ENCODE measurements around the gene CFAP99.
A peak's percentile ranks its signal among the peaks of the same experiment; 100 is the strongest.

CFAP99 gene

DNA sequence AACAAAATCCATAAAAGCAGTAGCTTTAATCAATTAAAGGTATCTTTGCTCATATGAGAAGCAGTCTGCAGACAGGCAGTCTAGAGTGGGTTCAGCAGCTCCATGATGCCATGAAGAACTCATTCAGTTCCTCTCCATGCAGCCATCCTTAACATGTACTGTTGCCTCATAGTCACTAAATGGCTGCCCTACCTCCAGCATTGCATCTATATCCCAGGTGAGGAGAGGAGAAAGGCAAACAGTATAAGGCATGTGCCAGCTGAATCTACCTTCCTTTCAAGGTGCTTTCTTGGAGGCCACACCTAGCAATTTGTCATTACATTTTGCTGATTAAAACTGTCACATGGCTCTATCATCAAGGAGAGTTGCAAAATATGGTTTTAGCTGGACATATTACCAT, 13.2 kb downstream of the CFAP99 start:
- no peak for DNase-seq

GRCh38 chr4:2432991-2433530, 14.3 kb downstream of the CFAP99 start:
- DNase-seq: no peak

DNA sequence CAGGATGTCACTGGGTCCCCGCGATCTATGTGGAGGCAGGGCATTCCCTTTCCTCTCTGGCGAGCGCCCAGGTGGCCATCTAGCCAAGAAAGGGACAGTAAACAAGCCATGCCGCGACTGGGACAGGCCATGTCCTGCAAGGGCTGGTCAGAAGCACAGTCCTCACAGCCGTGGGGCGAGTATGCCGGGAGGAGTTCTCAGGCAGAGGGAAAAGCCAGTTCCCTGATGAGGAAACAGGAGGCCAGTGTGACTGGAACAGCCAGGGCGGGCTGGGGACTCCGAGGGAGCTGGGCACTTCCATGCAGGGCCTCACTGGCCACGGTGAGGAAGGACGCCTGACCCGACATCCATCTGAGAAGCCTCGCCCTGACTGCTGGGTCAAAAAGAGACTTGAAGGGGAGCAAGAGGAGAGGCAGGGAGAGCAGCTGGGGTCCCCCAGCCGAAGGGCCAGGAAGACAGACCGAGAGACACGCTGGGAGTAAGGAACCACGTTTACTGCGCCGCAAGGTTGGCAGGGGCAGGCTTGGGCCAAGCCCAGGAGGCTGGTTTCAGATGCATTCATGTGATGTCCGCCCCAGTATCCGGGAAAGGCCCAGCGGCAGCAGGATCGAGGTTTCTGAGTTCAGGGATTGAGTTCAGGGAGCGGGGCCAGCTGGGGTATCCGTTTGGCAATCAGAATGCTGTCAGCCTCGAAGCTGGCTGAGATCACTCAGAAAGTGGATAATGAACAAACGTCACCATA, 15.0 kb downstream of the CFAP99 start:
- DNase-seq: no peak

DNA sequence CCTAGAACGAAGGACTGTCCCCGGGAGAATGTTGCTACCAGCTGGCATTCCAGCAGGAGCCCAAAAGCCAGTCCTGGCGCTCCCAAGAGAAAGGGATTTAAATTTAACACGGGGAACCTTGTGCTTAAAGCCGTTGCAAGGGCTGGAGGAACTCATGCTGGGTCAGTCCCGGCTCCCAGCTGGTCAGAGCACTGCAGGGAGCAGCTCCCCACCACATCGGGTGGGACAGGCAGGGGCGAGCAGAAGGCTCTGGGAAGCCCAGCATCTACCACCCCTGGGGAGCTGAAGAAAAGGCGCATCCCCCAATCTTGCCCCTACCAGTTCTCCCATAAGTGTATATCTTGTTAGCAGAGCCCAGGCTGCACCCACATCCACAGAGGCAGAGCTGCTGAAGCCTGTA, 15.7 kb downstream of the CFAP99 start:
- DNase-seq: no peak

- no peak for DNase-seq
These were observed 17.5 kb downstream of the CFAP99 start for GRCh38 chr4:2436301-2436700.

- no peak for DNase-seq
These were observed 18.2 kb downstream of the CFAP99 start for GRCh38 chr4:2436761-2437474.

DNA sequence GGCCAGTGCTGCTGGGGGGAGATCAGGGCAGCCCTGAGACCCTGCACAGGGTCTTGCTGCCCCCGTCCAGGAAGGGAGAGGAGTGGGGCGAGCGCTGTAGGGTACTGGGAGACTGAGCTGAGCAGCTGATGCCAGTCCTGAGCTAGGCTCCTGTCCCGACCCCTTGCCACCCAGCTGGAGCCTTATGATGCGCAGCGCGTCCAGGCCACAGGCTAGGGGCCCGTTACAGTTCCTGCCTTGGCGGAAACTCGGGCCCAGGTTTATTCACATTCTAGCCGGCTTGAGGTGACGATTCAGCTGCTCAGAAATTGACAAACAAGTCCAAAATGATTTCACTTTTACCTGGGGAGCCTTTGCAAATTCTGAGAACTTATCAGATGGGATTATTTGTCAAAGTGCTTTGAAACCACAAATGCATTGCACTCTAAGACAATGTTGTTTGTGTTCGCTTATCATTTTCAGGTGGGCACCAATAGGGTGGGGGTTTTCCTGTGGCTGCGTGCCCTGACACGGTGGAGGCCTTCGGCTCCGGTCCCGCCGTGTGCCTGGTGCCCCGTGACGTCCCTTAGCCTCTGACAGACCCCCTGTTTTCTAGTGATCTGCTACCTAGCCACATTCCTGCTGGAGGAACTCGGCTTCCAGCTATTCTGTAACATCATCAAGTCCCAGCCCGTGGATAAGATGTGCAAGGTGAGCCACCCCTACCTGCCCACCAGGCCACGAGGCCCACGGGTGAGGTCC, 18.9 kb downstream of the CFAP99 start:
- no peak for DNase-seq

GRCh38 chr4:2438822-2439718, 20.3 kb downstream of the CFAP99 start:
- no peak for DNase-seq

DNA sequence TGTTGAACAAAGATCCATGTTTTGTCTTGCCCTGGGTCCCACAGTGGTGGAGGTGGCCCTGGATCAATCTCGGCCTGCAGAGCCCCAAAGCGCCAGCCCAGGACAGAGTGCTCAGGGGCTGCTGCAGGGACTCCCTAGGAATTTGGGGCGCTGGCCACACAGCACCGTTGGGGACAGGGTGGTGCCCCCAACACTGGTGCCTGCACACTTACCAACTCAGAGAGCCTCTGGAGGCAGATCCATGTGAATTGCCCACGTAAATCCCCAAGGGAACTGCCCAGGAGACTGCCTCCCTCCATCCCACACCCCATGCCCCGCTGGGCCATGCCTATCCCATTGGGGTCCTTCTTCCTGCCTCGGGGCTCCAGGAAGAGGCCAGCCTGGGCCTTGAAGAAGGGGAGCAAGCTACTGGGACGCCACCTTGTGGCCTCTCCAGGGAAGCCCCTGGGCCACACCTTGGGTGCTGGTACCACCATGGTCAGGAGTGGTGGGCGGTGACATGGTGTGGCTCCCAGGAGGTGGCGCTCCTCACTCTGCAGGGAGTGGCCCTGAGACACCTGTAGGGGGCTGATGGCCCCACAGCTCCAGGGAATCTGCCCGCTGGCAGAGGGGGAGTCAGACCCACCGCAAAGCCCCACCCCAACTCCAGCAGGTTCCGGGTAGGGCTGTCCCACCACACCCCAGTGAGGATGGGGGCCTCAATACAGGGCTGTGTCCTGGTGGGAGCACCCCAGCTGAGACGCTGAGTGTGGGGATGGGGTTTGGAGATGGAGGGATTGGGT, 22.8 kb downstream of the CFAP99 start:
- peak; percentile 75 for DNase-seq

DNA sequence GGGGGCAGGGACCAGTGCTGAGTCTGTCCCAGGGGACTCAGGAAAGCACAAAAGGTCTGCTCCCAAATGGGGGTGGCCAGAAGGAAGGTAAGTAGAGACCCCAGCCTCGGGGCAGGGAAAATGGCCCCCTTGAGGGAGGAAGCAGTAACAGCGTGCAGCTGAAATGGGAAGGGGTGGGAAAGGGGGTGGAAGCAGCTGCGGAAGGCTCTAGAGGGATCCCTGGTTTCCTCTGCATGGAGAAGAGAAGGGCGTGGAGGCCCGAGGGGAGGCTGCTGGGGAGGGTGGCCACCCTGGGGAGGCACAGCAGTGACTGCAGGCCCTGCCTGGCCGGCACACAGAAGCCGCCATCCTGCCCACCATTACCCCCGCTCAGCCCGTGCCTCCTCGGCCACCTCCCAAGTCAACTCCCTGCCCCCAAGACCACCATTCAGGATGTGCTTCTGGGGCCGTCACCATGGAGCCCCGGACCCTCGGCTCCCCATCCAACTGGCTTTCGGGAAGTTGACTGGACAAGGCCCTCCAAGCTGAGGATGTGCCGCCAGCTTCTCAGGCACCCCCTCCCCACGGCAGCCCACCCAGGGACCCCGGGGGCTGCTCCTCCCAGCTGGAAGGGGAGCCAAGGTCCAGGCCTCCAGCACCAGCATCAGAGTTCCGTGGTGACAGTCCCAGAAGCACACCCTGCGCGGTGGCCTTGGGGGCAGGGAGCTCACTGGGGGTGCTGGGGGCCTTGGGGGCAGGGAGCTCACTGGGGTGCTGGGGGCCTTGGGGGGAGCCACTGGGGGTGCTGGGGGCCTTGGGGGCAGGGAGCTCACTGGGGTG, 23.6 kb downstream of the CFAP99 start:
- DNase-seq: no peak

DNA sequence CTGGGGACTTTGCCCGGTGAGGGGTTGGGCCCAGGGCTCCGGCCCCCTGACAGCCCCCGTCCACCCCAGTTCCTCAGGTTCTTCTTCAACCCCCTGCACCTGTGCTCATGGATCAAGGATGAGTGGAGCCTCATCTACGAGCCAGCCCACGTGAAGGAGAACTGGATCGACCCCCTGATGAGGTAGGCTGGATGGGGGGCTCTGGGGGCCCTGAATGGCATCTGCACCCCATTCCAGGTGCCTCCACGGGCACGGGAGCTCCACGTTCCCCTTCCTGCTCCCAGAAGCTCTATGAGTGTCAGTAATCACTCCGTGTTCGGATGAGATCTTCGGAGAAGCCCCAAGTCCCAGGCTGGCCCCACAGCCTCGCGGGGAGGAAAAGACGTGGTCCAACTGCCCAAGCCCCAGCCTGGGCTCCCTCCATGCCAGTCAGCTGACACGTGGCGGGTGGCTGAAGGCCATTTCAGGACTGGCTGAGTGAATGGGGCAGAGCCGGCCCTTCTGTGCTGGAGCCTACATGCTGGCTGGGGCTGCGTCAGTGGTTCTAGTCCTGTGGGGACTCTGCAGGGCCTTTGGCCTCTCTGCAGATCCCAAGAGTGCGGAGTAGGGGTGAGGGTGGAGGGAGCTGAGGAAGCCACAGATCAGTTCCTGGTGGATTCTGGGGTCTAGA, 24.4 kb downstream of the CFAP99 start:
- DNase-seq: no peak

DNA sequence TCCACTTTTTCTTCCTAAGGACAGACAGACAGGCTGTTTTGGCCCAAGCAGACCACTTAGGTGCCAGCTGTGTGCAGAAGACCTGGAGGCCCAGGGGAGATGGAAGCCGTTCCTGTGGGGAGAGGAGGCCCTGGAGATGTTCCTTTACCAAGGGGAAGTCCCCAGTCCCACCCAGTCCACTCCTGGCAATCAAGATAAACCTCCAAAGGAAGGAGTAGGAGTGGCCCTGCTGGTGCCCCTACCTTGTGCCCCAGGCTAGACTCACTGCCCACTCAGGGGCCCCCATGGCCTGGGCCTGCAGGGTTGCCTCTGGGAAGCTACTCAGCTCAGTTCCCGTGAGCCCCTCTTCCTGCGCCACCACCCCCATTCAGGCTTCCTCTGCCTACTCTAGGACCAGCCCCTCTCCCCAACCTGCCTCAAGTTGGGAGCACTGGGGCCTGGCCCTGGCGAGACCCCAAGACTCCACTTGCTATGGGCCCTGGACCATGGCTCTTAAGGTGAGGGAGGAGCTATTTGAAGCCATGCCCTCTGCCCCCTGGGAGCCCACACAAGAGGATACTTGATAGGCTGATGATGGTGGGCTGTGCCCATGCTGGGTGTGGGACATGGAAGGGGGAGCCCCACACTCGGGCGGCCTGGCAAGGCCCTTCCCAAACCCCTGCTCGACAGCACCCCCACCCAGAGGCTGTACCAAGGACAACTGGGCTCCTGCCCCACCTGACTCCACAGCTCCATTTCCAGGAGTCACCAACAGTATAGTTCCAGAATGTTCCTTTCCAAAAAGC, 25.4 kb downstream of the CFAP99 start:
- no peak for DNase-seq

GRCh38 chr4:2445130-2445529, 26.4 kb downstream of the CFAP99 start:
- no peak for DNase-seq

DNA sequence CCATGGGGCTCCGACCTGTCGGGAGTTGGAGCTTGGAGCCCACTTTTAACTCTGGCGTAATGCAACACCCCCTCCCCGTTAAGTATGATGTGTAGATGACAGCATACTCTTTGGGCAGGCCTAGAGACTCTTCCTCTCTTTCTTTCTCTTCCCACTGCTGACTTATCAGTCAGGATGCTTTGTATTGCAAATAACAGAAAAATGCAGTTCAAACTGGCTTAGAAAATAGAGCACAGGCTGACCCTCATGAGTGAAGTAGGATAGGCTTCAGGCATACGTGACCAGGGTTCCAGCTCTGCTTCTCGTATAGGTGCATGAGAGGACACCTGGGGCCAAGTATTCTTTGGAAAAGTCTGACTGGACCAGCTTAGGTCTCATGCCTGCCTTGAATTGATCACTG, 26.8 kb downstream of the CFAP99 start:
- no peak for DNase-seq

GRCh38 chr4:2446656-2447564, 28.2 kb downstream of the CFAP99 start:
- DNase-seq: no peak

DNA sequence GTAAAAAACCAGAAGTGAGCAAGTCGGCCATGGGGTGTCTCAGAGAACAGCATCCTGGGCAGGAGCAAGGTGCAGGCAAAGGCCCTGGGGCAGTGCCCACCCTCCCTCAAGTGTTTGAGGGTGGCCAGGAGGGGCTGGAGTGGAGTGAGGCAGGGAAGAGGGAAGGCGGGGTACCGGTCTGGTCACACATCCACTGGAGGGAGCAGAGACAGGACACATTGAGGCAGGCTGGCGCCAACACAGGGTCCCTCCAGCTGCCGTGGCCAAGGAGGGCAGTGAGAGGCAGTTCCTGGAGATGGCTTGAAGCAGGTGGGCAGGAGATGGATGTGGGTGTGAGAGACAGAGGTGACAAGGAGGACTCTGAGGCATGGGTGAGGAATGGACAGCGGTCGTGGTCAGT, 29.8 kb downstream of the CFAP99 start:
- DNase-seq: no peak

DNA sequence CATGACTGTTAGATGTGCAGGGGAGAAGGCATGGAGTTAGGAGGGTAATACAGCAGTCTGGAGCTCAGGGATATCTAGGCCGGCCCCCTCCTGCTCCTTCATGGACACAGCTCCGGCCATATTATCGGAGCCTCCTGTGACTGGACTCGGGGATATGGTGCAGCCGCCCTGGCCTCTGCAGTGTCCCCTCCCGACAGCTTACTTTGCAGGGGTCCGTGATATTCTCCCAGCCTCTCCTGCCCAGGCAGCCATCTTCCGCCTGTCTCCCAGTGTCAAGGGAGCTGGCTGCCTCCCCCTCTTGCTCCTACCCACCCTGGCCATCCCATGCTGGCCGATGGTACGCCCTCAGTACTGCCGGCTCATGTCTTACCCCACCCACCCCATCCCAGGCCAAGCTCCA, 30.3 kb downstream of the CFAP99 start:
- no peak for DNase-seq

Data from GDM1 (cell line).